Nephron progenitor cell (in vitro differentiated cells): ENCODE measurements around the gene GPD1.

Experiments used
- DNase-seq: peaks from one replicate; pipeline ENCODE4 v3.0.0; 2021
- H3K27ac Mint-ChIP-seq: 2 replicates; pipeline ENCODE4 v1.8.0; 2021; ENCODE audit warnings: mild to moderate bottlenecking, moderate library complexity, mixed read lengths
- H3K27me3 Mint-ChIP-seq: 2 replicates; pipeline ENCODE4 v1.8.0; 2021; ENCODE audit warnings: mild to moderate bottlenecking, low read depth, mixed read lengths; ENCODE audit not compliant: poor library complexity
- H3K36me3 Mint-ChIP-seq: 2 replicates; pipeline ENCODE4 v1.8.0; 2021; ENCODE audit warnings: low read depth, mixed read lengths
- H3K4me1 Mint-ChIP-seq: 2 replicates; pipeline ENCODE4 v1.8.0; 2021; ENCODE audit warnings: mixed read lengths
- H3K4me3 Mint-ChIP-seq: 2 replicates; pipeline ENCODE4 v1.8.0; 2021; ENCODE audit warnings: mild to moderate bottlenecking, moderate library complexity, mixed read lengths
- H3K9me3 Mint-ChIP-seq: 2 replicates; pipeline ENCODE4 v1.8.0; 2021; ENCODE audit warnings: mild to moderate bottlenecking, moderate library complexity, mixed read lengths
- CTCF ChIP-seq: fragments of 200-600 bp; sonication (generic); IDR thresholded peaks from 2 replicates; pipeline ENCODE4 v1.5.0; 2021; ENCODE audit warnings: antibody characterized with exemption

GPD1 gene

GRCh38 chr12:50075808-50076170 is 28.0 kb upstream of the GPD1 start:
- DNase-seq = no peak
- Mint-ChIP-seq H3K27me3 (peaks cover 7% of the 10 kb centered on the region), H3K4me3 (no peak overlapping the region), H3K36me3 (no peaks in the 10 kb centered on the region), H3K4me1 (peaks cover 76% of the 10 kb centered on the region), H3K9me3 (no peaks in the 10 kb centered on the region), H3K27ac (no peak overlapping the region)
- TF ChIP-seq CTCF = no peak

- Mint-ChIP-seq H3K4me3 (no peak overlapping the region), H3K9me3 (no peaks in the 10 kb centered on the region), H3K27me3 (peaks cover 13% of the 10 kb centered on the region), H3K27ac (no peak overlapping the region), H3K4me1 (peaks cover 73% of the 10 kb centered on the region), H3K36me3 (no peaks in the 10 kb centered on the region)
- TF ChIP-seq CTCF = no peak
- DNase-seq = no peak
Observed at GRCh38 chr12:50077099-50077498, 26.7 kb upstream of the GPD1 start.

GRCh38 chr12:50078281-50078680 is 25.5 kb upstream of the GPD1 start:
- DNase-seq = no peak
- TF ChIP-seq CTCF = no peak
- Mint-ChIP-seq H3K9me3 (no peaks in the 10 kb centered on the region), H3K36me3 (no peaks in the 10 kb centered on the region), H3K4me1 (peaks cover 71% of the 10 kb centered on the region), H3K27ac (no peak overlapping the region), H3K27me3 (peaks cover 22% of the 10 kb centered on the region), H3K4me3 (no peak overlapping the region)

- Mint-ChIP-seq H3K36me3 (no peaks in the 10 kb centered on the region), H3K27ac (no peak overlapping the region), H3K9me3 (no peaks in the 10 kb centered on the region), H3K27me3 (peaks cover 22% of the 10 kb centered on the region), H3K4me1 (peaks cover 64% of the 10 kb centered on the region), H3K4me3 (no peak overlapping the region)
- no peak for TF ChIP-seq CTCF
- DNase-seq = no peak
Observed at GRCh38 chr12:50079771-50080170, 24.0 kb upstream of the GPD1 start.

- no peak for TF ChIP-seq CTCF
- H3K27ac Mint-ChIP-seq = no peak overlapping the region
- no peaks in the 10 kb centered on the region for H3K9me3 Mint-ChIP-seq
Observed at GRCh38 chr12:50081096-50081808, 22.6 kb upstream of the GPD1 start.

GRCh38 chr12:50082644-50083043 is 21.2 kb upstream of the GPD1 start:
- Mint-ChIP-seq H3K4me1 (peaks cover 56% of the 10 kb centered on the region), H3K36me3 (peaks cover 11% of the 10 kb centered on the region), H3K4me3 (peak overlapping the region; percentile 1), H3K27me3 (peaks cover 22% of the 10 kb centered on the region), H3K9me3 (no peaks in the 10 kb centered on the region), H3K27ac (peak overlapping the region; percentile 44)
- no peak for TF ChIP-seq CTCF
- DNase-seq = no peak

More at GRCh38 chr12:50081096-50081808, 22.6 kb upstream of the GPD1 start:
- Mint-ChIP-seq H3K4me3 (no peak overlapping the region), H3K36me3 (no peaks in the 10 kb centered on the region), H3K4me1 (peaks cover 64% of the 10 kb centered on the region), H3K27me3 (peaks cover 22% of the 10 kb centered on the region)
- no peak for DNase-seq
